Neural cell (in vitro differentiated cells): ENCODE measurements around the gene USB1. TPM values are rescaled to one million over a fixed set of nuclear protein-coding genes. Genes with fewer than 3 reads are reported as not detected.

Experiments
- H2AFZ ChIP-seq: fragments of 200-600, 300-800 bp; sonication (generic), shearing (Covaris generic); 2 replicates; pipeline ENCODE4 v1.6.0; 2014; ENCODE audit warnings: low read depth, mild to moderate bottlenecking, antibody characterized with exemption, low read length, moderate library complexity
- H3F3A ChIP-seq: fragments of 200-600 bp; shearing (Covaris generic); 2 replicates; pipeline ENCODE4 v1.6.1; 2016; ENCODE audit warnings: mild to moderate bottlenecking, moderate library complexity, mixed read lengths, antibody characterized with exemption, low read length; ENCODE audit not compliant: insufficient read depth, poor library complexity, severe bottlenecking
- H3K27ac ChIP-seq: fragments of 200-600, 300-800 bp; sonication (generic), shearing (Covaris generic); 2 replicates; pipeline ENCODE4 v1.5.1; 2014; ENCODE audit warnings: mild to moderate bottlenecking, low read length, moderate library complexity
- H3K27me3 ChIP-seq: fragments of 300-800, 200-600 bp; sonication (generic), shearing (Covaris generic); 2 replicates; pipeline ENCODE4 v1.6.0; 2014; ENCODE audit warnings: mild to moderate bottlenecking, low read depth, low read length, moderate library complexity; ENCODE audit not compliant: insufficient read depth
- H3K36me3 ChIP-seq: fragments of 300-800, 200-600 bp; sonication (generic), shearing (Covaris generic); 2 replicates; pipeline ENCODE4 v1.5.1; 2014; ENCODE audit warnings: mild to moderate bottlenecking, antibody characterized with exemption, low read length, moderate library complexity; ENCODE audit not compliant: insufficient read depth
- H3K4me2 ChIP-seq: fragments of 300-800, 200-600 bp; sonication (generic), shearing (Covaris generic); 2 replicates; pipeline ENCODE4 v1.6.0; 2014; ENCODE audit warnings: mild to moderate bottlenecking, low read length
- H3K4me3 ChIP-seq: fragments of 300-800, 200-600 bp; sonication (generic), shearing (Covaris generic); 2 replicates; pipeline ENCODE4 v1.5.1; 2014; ENCODE audit warnings: mild to moderate bottlenecking, low read length, moderate library complexity
- H3K79me2 ChIP-seq: fragments of 200-600 bp; shearing (Covaris generic); replicated peaks from 2 replicates; pipeline ENCODE4 v1.6.0; 2014; ENCODE audit warnings: mild to moderate bottlenecking, low read length, moderate library complexity; ENCODE audit not compliant: insufficient read depth
- H3K9ac ChIP-seq: fragments of 300-800, 200-600 bp; sonication (generic), shearing (Covaris generic); 2 replicates; pipeline ENCODE4 v1.6.1; 2016; ENCODE audit warnings: mild to moderate bottlenecking, low read length, mixed read lengths
- H3K9me2 ChIP-seq: fragments of 200-600 bp; shearing (Covaris generic); 2 replicates; pipeline ENCODE4 v1.6.1; 2016; ENCODE audit warnings: mild to moderate bottlenecking, low read length, mixed read lengths; ENCODE audit not compliant: insufficient read depth
- H3K9me3 ChIP-seq: fragments of 200-600, 300-800 bp; sonication (generic), shearing (Covaris generic); 2 replicates; pipeline ENCODE4 v1.6.1; 2016; ENCODE audit warnings: mild to moderate bottlenecking, mixed run types, low read length, moderate library complexity, mixed read lengths
- H4K20me1 ChIP-seq: fragments of 200-600 bp; shearing (Covaris generic); 2 replicates; pipeline ENCODE4 v1.6.1; 2016; ENCODE audit warnings: mild to moderate bottlenecking, mixed run types; ENCODE audit not compliant: insufficient read depth
- EP300 ChIP-seq: fragments of 450-650 bp; conservative IDR thresholded peaks from 2 replicates; pipeline ENCODE4 v1.6.1; 2014; ENCODE audit warnings: antibody characterized with exemption, mild to moderate bottlenecking, moderate library complexity; ENCODE audit not compliant: poor library complexity, severe bottlenecking
- EZH2 ChIP-seq: fragments of 200-600, 300-800 bp; shearing (Covaris generic), sonication (generic); IDR thresholded peaks from 2 replicates; pipeline ENCODE4 v1.6.1; 2014; ENCODE audit warnings: antibody characterized with exemption, low read length, borderline replicate concordance, mild to moderate bottlenecking; ENCODE audit not compliant: insufficient read depth, poor library complexity, severe bottlenecking
- MXI1 ChIP-seq: fragments of 450-650 bp; conservative IDR thresholded peaks from 2 replicates; pipeline ENCODE4 v1.6.1; 2014; ENCODE audit warnings: antibody characterized with exemption, mild to moderate bottlenecking; ENCODE audit not compliant: poor library complexity, severe bottlenecking
- POLR2AphosphoS5 ChIP-seq: IDR thresholded peaks from 2 replicates; pipeline ENCODE4 v1.6.1; 2012
- RAD21 ChIP-seq: fragments of 450-650 bp; conservative IDR thresholded peaks from 2 replicates; pipeline ENCODE4 v1.6.1; 2014; ENCODE audit warnings: antibody characterized with exemption, mild to moderate bottlenecking, moderate library complexity
- REST ChIP-seq: IDR thresholded peaks from 2 replicates; pipeline ENCODE4 v1.6.1; 2012; ENCODE audit warnings: borderline replicate concordance
- SMC3 ChIP-seq: fragments of 450-650 bp; conservative IDR thresholded peaks from 2 replicates; pipeline ENCODE4 v1.6.1; 2014; ENCODE audit warnings: antibody characterized with exemption, mild to moderate bottlenecking, moderate library complexity; ENCODE audit not compliant: poor library complexity
- TAF1 ChIP-seq: IDR thresholded peaks from 2 replicates; pipeline ENCODE4 v1.6.1; 2012; ENCODE audit warnings: low read depth
- polyA plus RNA-seq: library from polyadenylated mRNA; depleted of rRNA; stranded (reverse); fragments of >200 nt; gene quantifications from 2 replicates; pipeline ENCODE4 v1.2.3, GENCODE V29; 2014
- TF ChIP-seq, protein P1 (sequence below): fragments of 450-650 bp; IDR thresholded peaks from 2 replicates; pipeline ENCODE4 v1.5.1; 2014; ENCODE audit warnings: antibody characterized with exemption, mild to moderate bottlenecking, moderate library complexity; ENCODE audit not compliant: poor library complexity, severe bottlenecking

The USB1 gene
- polyA plus RNA-seq, 1 donor from 2014 or later, result 25.7 TPM

DNA sequence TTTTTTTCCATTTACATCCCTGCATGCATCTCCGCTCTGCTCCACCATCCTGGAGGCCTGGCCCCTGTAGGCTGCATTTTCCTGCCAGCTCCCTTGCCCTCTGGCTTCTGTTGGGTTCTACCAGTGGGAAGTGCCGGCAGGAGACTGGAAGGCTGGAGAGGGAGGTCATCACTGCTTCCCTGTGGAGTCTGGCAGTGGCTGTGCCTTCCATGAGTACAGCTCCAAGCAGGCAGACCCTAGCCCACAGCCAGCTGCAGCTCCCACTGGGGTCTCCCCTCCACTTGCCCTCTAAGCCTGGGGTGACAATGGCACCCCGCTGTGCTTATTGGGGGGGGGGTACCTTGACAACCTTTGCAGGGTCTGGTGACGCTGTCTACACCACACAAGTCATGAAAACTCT is 61.6 kb downstream of the USB1 start:
- Histone ChIP-seq H3K4me2 (no peak overlapping the region), H3K27ac (no peak overlapping the region), H3K36me3 (no peaks in the 10 kb centered on the region), H3K9ac (no peak overlapping the region), H3K9me2 (no peaks in the 10 kb centered on the region), H3K4me3 (no peak overlapping the region), H3K79me2 (no peaks in the 10 kb centered on the region), H3F3A (no peaks in the 10 kb centered on the region), H3K27me3 (no peaks in the 10 kb centered on the region), H4K20me1 (no peaks in the 10 kb centered on the region), H3K9me3 (no peaks in the 10 kb centered on the region), H2AFZ (no peak overlapping the region)
- TF ChIP-seq REST (no peak), SMC3 (no peak), EZH2 (no peak), RAD21 (no peak), TAF1 (no peak), MXI1 (no peak), EP300 (no peak), POLR2AphosphoS5 (no peak)
- TF ChIP-seq, protein P1, sequence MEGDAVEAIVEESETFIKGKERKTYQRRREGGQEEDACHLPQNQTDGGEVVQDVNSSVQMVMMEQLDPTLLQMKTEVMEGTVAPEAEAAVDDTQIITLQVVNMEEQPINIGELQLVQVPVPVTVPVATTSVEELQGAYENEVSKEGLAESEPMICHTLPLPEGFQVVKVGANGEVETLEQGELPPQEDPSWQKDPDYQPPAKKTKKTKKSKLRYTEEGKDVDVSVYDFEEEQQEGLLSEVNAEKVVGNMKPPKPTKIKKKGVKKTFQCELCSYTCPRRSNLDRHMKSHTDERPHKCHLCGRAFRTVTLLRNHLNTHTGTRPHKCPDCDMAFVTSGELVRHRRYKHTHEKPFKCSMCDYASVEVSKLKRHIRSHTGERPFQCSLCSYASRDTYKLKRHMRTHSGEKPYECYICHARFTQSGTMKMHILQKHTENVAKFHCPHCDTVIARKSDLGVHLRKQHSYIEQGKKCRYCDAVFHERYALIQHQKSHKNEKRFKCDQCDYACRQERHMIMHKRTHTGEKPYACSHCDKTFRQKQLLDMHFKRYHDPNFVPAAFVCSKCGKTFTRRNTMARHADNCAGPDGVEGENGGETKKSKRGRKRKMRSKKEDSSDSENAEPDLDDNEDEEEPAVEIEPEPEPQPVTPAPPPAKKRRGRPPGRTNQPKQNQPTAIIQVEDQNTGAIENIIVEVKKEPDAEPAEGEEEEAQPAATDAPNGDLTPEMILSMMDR, result no peak

DNA sequence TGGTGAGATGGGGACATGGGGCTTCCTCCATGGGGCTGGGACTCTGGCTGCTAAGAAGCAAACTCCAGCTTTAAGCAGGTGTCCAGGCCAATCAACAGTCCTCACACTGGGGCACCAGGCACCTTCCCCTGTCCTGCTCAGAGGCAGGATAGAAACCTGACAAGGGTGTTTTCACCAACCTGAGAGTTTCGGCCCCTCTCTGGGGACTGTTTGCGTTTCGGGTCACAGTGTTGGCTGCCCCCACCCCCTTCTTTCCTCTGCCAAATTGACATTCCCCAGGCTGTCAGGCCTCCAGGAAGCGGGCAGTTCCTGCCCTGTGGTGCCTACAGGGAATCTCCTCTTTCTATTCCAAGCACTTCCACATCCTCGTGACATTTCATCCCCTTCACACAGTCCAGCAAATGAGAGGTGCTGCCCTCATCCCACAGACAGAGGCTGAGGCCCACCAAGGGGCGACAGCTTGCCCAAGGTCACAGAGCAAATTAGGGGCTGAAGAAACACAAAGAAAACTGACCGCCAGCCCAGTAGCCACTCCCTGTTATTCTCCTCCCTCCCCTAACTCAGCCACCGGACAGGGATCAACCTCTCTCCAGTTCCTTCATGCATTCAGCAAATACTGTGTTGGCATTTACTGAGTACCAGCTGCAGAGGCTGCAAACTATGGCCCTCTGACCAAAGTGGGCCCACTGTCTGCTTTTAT is 62.3 kb downstream of the USB1 start:
- no peaks in the 10 kb centered on the region for H3K9me3 ChIP-seq

More for the DNA sequence above, 62.3 kb downstream of the USB1 start:
- no peak overlapping the region for H3K27ac ChIP-seq
- H2AFZ ChIP-seq, result no peak overlapping the region
- no peak overlapping the region for H3K9ac ChIP-seq
- H3K4me3 ChIP-seq, result no peak overlapping the region
- no peaks in the 10 kb centered on the region for H3K79me2 ChIP-seq
- no peaks in the 10 kb centered on the region for H3K9me2 ChIP-seq
- H3K27me3 ChIP-seq, result no peaks in the 10 kb centered on the region
- TF ChIP-seq MXI1 (no peak), TAF1 (no peak), RAD21 (no peak), EP300 (no peak), SMC3 (no peak), EZH2 (no peak), POLR2AphosphoS5 (no peak), REST (no peak)
- TF ChIP-seq, protein P1, result no peak
- H3F3A ChIP-seq, result no peaks in the 10 kb centered on the region
- H3K36me3 ChIP-seq, result no peaks in the 10 kb centered on the region
- no peak overlapping the region for H3K4me2 ChIP-seq
- H4K20me1 ChIP-seq, result no peaks in the 10 kb centered on the region
